Brain microvascular endothelial cell (primary cell): ENCODE data around the gene ORC1.

Source experiments
- DNase-seq: peaks from one replicate; pipeline ENCODE4 v3.0.0-alpha.2; 2020
- H3K27ac ChIP-seq: fragments of 250-450 bp; sonication (Bioruptor Pico); 2 replicates; pipeline ENCODE4 v1.5.1; 2020; ENCODE audit warnings: mild to moderate bottlenecking, moderate library complexity
- H3K27me3 ChIP-seq: fragments of 250-450 bp; sonication (Bioruptor Pico); replicated peaks from 2 replicates; pipeline ENCODE4 v1.5.1; 2020; ENCODE audit warnings: mild to moderate bottlenecking
- H3K36me3 ChIP-seq: fragments of 250-450 bp; sonication (Bioruptor Pico); replicated peaks from 2 replicates; pipeline ENCODE4 v1.5.1; 2020; ENCODE audit warnings: mild to moderate bottlenecking
- H3K4me3 ChIP-seq: 2 replicates; pipeline ENCODE4 v1.5.1; 2011; ENCODE audit warnings: low read depth, mild to moderate bottlenecking, control low read depth, low read length, moderate library complexity
- CTCF ChIP-seq: IDR thresholded peaks from 2 replicates; pipeline ENCODE4 v1.5.1; 2011; ENCODE audit warnings: low read depth, mild to moderate bottlenecking, moderate library complexity, low read length, control low read depth, inconsistent platforms; ENCODE audit errors: missing control alignments
- in situ Hi-C: cut with HindIII; loops from 2 replicates; pipeline ENCODE4 v1.10.0; 2017; ENCODE audit warnings: low sequenced_read_pairs, low pct_ligation_motif_present

The ORC1 gene

DNA sequence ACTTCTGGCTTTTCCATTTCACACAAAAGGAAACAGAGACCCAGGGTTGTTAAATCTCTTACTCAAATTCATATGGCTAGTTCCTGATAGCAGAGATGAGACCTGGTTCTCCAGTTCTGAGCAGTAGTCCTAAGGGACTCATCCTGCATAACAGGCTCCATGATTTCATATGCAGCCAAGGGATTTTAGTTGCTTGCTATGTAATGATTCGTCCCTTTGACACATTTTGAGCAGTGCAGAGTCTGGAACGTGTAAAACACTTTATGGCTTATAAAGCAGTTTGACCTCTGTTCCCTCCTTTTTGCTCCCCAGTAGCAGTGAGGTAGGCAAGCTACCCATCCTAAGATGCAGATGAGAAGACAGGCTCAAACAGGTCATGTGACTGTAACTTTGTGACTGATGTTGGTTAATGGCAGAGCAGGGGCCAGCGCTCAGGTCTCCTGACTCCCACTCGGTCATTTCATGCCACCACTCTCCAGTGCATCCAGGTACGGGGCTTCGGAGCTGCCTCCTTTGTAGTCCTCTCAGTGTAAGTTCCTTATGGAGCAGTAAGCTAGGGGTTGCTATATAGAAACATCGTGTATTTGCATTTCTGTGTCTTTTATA is 62.5 kb downstream of the ORC1 start:
- Histone ChIP-seq H3K36me3 (no peaks in the 10 kb centered on the region), H3K27me3 (no peaks in the 10 kb centered on the region), H3K4me3 (no peak overlapping the region), H3K27ac (no peak overlapping the region)
- TF ChIP-seq CTCF = no peak
- in situ Hi-C loops = no loop called here
- DNase-seq = no peak

- Histone ChIP-seq H3K27ac (no peak overlapping the region), H3K36me3 (no peaks in the 10 kb centered on the region), H3K27me3 (no peaks in the 10 kb centered on the region), H3K4me3 (no peak overlapping the region)
- no peak for TF ChIP-seq CTCF
- no peak for DNase-seq
- in situ Hi-C loops = no loop called here
Observed at GRCh38 chr1:52337439-52337838, 66.8 kb downstream of the ORC1 start.

GRCh38 chr1:52334906-52335528 is 69.2 kb downstream of the ORC1 start:
- no peak overlapping the region for H3K27ac ChIP-seq
- no peak overlapping the region for H3K4me3 ChIP-seq
- H3K36me3 ChIP-seq = no peaks in the 10 kb centered on the region
- TF ChIP-seq CTCF = no peak
- no peaks in the 10 kb centered on the region for H3K27me3 ChIP-seq
- DNase-seq = no peak
- in situ Hi-C loops = no loop called here

DNA sequence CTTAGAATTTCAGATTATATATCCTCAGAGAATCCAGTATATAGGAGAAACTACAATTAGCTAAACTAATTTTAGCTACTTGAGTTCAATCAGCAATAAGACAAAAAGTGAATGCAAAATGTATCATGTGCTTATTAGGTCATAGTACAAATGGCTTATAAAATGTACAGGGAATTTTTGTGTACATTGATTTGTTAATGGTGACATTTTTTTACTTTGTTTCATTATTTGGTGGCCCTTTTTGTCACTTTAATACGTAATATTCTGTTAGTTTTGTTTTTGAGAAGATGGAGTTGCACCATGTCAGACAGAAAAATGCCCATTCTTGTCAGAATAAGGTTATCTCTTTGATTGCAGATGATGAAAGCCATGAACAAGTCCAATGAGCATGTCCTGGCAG is 71.8 kb downstream of the ORC1 start:
- TF ChIP-seq CTCF = no peak
- Histone ChIP-seq H3K27me3 (no peaks in the 10 kb centered on the region), H3K27ac (no peak overlapping the region), H3K4me3 (no peak overlapping the region), H3K36me3 (no peaks in the 10 kb centered on the region)
- no peak for DNase-seq
- in situ Hi-C loops = no loop called here

DNA sequence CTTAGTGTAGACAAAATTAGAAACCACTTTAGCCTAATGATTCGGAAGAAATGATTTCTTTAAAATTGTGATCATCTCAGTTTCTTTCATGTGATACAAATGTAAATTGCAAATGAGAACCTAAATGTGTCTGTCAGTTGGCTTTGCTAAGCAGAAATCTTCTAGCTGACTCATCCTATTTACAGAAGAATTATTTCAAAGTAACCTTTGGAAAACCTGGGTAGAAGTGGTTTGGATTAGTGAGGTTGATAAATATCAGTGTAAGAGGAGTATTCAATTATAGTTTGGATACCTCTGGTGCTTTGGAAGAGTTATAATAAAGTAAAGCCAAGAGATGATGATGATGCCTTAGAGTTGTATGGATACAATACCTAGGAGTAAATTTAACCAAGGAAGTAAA is 75.6 kb downstream of the ORC1 start:
- H3K36me3 ChIP-seq = no peaks in the 10 kb centered on the region

More for the DNA sequence above, 75.6 kb downstream of the ORC1 start:
- DNase-seq = no peak
- Histone ChIP-seq H3K27ac (no peak overlapping the region), H3K27me3 (no peaks in the 10 kb centered on the region), H3K4me3 (no peak overlapping the region)
- no peak for TF ChIP-seq CTCF
- in situ Hi-C loops = no loop called here
